GM19324 (cell line): Measurements from ENCODE around the gene HLA-DQA1.

Experiments used
- ATAC-seq: cut with Tn5 transposase; IDR thresholded peaks from one replicate; pipeline ENCODE4 v1.9.1; 2021; ENCODE audit warnings: mild to moderate bottlenecking, moderate library complexity; ENCODE audit not compliant: unreplicated experiment, low FRiP score

The HLA-DQA1 gene

GRCh38 chr6:32692019-32692418 lies 54.8 kb downstream of the HLA-DQA1 start:
- ATAC-seq: no peak
